A549 (cell line): ENCODE measurements around the gene ALKBH2.

Experiments
- CEBPB ChIP-seq, 2 experiments: fragments of >200 bp in 1 of 2; sonication (Bioruptor Twin) in 1 of 2; formaldehyde crosslinking in 1 of 2; IDR thresholded peaks; 2 replicates each; pipeline ENCODE4 v1.6.1; 2012 to 2016
- HOXA7 ChIP-seq: fragments of 250-450 bp; sonication (Bioruptor Pico); IDR thresholded peaks from 2 replicates; pipeline ENCODE4 v1.5.0; 2020; ENCODE audit warnings: mild to moderate bottlenecking, moderate library complexity
- JUNB ChIP-seq: fragments of >200 bp; sonication (Bioruptor Twin); formaldehyde crosslinking; IDR thresholded peaks from 2 replicates; pipeline ENCODE4 v1.6.1; 2016
- KDM1A ChIP-seq: fragments of 200-600 bp; sonication (generic); IDR thresholded peaks from 2 replicates; pipeline ENCODE4 v1.6.1; 2016; ENCODE audit warnings: low read depth, mild to moderate bottlenecking
- TF ChIP-seq, protein P1 (sequence below): fragments of >200 bp; sonication (Bioruptor Twin); formaldehyde crosslinking; IDR thresholded peaks from 3 replicates; pipeline ENCODE4 v1.5.1; 2016

DNA sequence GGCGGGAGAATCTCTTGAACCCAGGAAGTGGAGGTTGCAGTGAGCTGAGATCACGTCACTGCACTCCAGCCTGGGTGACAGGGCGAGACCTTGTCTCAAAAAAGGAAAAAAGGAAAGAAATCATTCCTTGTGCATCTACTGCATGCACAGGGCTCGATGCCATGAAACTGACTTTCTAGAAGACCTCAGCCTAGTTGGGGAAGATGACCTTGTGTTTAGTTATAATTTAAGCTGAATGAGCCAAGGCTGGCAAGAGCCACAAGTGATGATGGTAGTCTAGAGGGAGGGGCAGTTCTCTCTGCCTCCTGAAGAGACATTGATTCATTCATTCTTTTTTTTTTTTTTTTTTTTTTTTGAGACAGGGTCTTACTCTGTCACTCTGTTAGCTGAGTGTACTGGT lies 47.3 kb upstream of the ALKBH2 start:
- TF ChIP-seq, protein P1, sequence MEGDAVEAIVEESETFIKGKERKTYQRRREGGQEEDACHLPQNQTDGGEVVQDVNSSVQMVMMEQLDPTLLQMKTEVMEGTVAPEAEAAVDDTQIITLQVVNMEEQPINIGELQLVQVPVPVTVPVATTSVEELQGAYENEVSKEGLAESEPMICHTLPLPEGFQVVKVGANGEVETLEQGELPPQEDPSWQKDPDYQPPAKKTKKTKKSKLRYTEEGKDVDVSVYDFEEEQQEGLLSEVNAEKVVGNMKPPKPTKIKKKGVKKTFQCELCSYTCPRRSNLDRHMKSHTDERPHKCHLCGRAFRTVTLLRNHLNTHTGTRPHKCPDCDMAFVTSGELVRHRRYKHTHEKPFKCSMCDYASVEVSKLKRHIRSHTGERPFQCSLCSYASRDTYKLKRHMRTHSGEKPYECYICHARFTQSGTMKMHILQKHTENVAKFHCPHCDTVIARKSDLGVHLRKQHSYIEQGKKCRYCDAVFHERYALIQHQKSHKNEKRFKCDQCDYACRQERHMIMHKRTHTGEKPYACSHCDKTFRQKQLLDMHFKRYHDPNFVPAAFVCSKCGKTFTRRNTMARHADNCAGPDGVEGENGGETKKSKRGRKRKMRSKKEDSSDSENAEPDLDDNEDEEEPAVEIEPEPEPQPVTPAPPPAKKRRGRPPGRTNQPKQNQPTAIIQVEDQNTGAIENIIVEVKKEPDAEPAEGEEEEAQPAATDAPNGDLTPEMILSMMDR, result no peak
- TF ChIP-seq CEBPB (IDR thresholded peaks at IDR 0.05), result no peak
- TF ChIP-seq HOXA7 (CRISPR knock-in tag), result no peak
- no peak for TF ChIP-seq JUNB
- no peak for TF ChIP-seq KDM1A
